Sigmoid colon (tissue), 4 donors: ENCODE data around the gene SELENOM.

Source experiments
- CTCF ChIP-seq, 4 experiments: fragments of 450-650 bp in 3 of 4; fragments of 200-600 bp in 1 of 4; IDR thresholded peaks; one replicate each; pipeline ENCODE4 v1.5.1; 2016 to 2019; ENCODE audit warnings: antibody characterized with exemption in 4 of 4, mild to moderate bottlenecking in 3 of 4, moderate library complexity in 2 of 4
- POLR2A ChIP-seq, 2 donors: fragments of 450-650 bp; IDR thresholded peaks; one replicate each; pipeline ENCODE4 v1.6.1; 2016; ENCODE audit warnings: antibody characterized with exemption in 2 of 2, mild to moderate bottlenecking in 2 of 2, moderate library complexity in 2 of 2
- POLR2AphosphoS5 ChIP-seq, 4 donors: sonication (generic); formaldehyde crosslinking; IDR thresholded peaks; one replicate each; pipeline ENCODE4 v1.6.1; 2017; ENCODE audit warnings: antibody characterized with exemption in 4 of 4

- TF ChIP-seq POLR2AphosphoS5 (IDR thresholded peaks at IDR 0.05), result peak; percentile 81 to 92 (median 84)
- TF ChIP-seq CTCF (IDR thresholded peaks at IDR 0.05), result peak; percentile 83 to 94 (median 90)
- peak; percentile 40 to 85 for TF ChIP-seq POLR2A (IDR thresholded peaks at IDR 0.05)
Measured at GRCh38 chr22:31084811-31085492, 22.4 kb downstream of the SELENOM start.
